Endometrial microvascular endothelial cells (primary cell): ENCODE data around the gene DSCAM. TPM values are rescaled to one million over a fixed set of nuclear protein-coding genes. Genes with fewer than 3 reads are reported as not detected.

Experiments
- in situ Hi-C: cut with HindIII; loops from 2 replicates; pipeline ENCODE4 v1.10.0; 2017; ENCODE audit warnings: low sequenced_read_pairs, low pct_unique_long_range_greater_than_20kb; ENCODE audit errors: inconsistent ontology term
- total RNA-seq: library from RNA; depleted of rRNA; stranded (reverse); fragments of >200 nt; gene quantifications from one replicate; pipeline ENCODE4 v1.2.3, GENCODE V29; 2015; ENCODE audit errors: inconsistent ontology term

DSCAM gene
- total RNA-seq, 1 donor from 2014 or later, result not detected

- in situ Hi-C loops, result no loop called here
Measured at GRCh38 chr21:40638466-40639251, 208.3 kb downstream of the DSCAM start.

- in situ Hi-C loops, result no loop called here
Measured at GRCh38 chr21:40636026-40636425, 210.9 kb downstream of the DSCAM start.

- in situ Hi-C loops, result no loop called here
Measured at GRCh38 chr21:40635391-40635790, 211.6 kb downstream of the DSCAM start.

GRCh38 chr21:40634141-40634540, 212.8 kb downstream of the DSCAM start:
- in situ Hi-C loops, result no loop called here

GRCh38 chr21:40633048-40633447, 213.9 kb downstream of the DSCAM start:
- in situ Hi-C loops, result no loop called here

- in situ Hi-C loops, result no loop called here
Measured at GRCh38 chr21:40631211-40631610, 215.7 kb downstream of the DSCAM start.

GRCh38 chr21:40625991-40626390, 221.0 kb downstream of the DSCAM start:
- in situ Hi-C loops, result no loop called here

GRCh38 chr21:40623528-40623927, 223.4 kb downstream of the DSCAM start:
- in situ Hi-C loops, result no loop called here

- in situ Hi-C loops, result no loop called here
Measured at GRCh38 chr21:40622531-40622930, 224.4 kb downstream of the DSCAM start.

- in situ Hi-C loops, result no loop called here
Measured at GRCh38 chr21:40620386-40621145, 226.4 kb downstream of the DSCAM start.

- in situ Hi-C loops, result no loop called here
Measured at GRCh38 chr21:40618191-40618973, 228.6 kb downstream of the DSCAM start.

- in situ Hi-C loops, result no loop called here
Measured at GRCh38 chr21:40616377-40616704, 230.6 kb downstream of the DSCAM start.

GRCh38 chr21:40615505-40616376, 231.2 kb downstream of the DSCAM start:
- in situ Hi-C loops, result no loop called here

GRCh38 chr21:40613546-40614030, 233.4 kb downstream of the DSCAM start:
- in situ Hi-C loops, result no loop called here

- in situ Hi-C loops, result no loop called here
Measured at GRCh38 chr21:40610345-40610744, 236.6 kb downstream of the DSCAM start.

GRCh38 chr21:40606341-40606740, 240.6 kb downstream of the DSCAM start:
- in situ Hi-C loops, result no loop called here

- in situ Hi-C loops, result no loop called here
Measured at GRCh38 chr21:40605094-40605493, 241.9 kb downstream of the DSCAM start.

- in situ Hi-C loops, result no loop called here
Measured at GRCh38 chr21:40603774-40604173, 243.2 kb downstream of the DSCAM start.

GRCh38 chr21:40602080-40602479, 244.9 kb downstream of the DSCAM start:
- in situ Hi-C loops, result no loop called here
